Hematopoietic multipotent progenitor cell treated with erythropoietin and hydrocortisone succinate and interleukin-3 and kit ligand, for 6 days (in vitro differentiated cells): Measurements from ENCODE around the gene SPIRE1.
"Not testable (repeated sequence)": the region's sequence is repeated elsewhere in the genome, so short reads cannot be mapped to it uniquely, and the experiment has no call there.

Experiments
- DNase-seq: peaks from one replicate; pipeline ENCODE4 v3.0.0-alpha.2; 2015

Gene SPIRE1

DNA sequence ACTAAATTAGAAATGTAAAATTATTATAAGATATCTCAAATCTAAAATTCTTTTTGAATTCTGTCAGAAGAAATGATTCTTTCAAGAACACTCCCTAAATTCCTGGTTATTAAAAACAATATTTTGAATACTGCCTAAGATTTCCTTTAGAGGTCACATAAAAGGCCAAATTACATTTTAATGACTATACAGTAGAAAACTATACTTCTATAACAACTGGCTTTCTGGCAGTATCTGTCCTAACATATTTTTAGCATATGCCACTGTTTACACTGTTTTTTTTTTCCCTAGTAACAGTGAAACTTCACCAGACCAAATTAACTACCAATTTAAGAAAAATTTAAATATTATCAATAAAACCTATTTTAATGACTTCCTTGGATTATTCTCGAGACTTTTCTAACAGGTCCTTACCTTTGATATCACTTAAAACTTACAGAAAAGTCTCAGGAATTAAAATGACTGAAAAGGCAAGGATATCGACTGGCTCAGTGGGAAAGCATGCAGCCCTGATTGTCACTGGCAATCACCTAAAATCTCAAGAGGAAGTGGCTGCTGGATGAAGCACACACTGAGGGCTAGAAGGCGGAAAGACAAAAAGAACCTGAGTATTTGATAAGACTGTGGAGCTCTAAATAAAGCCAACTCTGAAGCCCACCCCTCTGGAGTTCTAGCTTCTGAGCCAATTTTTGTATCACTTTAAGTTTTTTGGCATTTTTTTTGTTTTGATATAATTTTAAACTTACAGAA is 59.6 kb downstream of the SPIRE1 start:
- DNase-seq = peak; percentile 52

DNA sequence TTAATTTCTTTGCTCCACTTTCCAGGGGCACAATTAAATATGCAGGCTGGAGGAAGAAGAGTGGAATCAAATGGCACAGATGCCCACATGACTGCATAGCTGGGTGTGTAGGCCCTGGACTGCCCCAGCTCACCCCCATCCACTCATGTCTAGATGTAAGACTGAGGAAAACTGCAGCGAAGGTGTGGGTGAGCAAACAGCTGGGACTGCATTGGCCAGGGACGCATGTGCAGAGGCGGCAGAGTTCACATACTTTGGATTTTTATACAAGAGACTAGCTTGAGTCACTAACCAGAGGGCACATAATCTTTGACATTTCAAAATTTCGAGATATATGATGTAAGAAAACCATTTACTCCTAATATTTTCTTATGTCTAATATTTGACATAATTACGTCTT is 60.1 kb downstream of the SPIRE1 start:
- DNase-seq = no peak

DNA sequence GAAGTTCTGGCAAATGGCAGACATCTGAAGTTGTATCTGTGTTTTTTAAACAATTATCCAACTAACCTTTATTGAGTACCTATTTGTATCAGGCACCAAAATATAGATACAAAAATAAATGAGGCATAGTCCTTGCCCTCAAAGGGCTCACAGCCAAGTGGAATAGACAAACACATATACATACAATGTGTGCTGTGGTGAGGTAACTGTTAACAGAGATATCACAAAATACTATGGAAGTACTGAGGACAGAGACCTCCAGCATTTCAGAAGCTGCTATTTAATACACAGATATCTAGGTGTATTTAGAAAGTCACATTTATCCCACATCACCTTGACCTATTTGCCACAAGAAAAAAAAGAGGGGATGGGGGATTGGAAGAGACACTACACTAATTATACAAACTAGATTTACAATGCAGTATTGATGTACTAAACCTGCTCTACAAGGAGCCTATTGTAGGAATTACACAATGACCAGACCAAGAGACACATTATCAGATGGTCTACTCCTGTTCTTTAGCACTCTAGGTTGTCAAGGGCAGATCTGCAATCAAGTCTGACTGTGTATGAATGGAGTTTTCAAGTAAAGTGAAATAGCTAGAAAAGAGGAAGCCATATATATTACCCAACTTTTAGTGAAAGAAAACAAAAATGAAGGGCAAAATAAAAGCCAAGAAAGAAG is 62.2 kb downstream of the SPIRE1 start:
- DNase-seq = peak; percentile 70

DNA sequence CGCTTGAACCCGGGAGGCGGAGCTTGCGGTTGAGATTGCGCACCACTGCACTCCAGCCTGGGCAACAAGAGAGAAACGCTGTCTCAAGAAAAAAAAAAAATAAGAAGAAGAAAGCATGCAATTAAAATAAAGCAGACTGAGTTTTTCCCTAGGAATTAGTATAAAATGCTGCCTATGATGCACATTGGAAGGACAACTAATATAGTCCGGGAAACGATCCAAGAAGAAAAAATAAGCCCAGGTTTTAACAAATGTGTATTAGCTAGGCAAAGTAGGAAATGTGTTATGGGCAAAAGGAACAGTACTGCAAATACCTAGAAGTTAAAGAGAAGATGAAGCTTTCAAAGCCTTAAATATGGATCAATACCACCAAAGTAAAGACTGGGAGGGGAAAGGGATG is 64.0 kb downstream of the SPIRE1 start:
- DNase-seq = no peak

DNA sequence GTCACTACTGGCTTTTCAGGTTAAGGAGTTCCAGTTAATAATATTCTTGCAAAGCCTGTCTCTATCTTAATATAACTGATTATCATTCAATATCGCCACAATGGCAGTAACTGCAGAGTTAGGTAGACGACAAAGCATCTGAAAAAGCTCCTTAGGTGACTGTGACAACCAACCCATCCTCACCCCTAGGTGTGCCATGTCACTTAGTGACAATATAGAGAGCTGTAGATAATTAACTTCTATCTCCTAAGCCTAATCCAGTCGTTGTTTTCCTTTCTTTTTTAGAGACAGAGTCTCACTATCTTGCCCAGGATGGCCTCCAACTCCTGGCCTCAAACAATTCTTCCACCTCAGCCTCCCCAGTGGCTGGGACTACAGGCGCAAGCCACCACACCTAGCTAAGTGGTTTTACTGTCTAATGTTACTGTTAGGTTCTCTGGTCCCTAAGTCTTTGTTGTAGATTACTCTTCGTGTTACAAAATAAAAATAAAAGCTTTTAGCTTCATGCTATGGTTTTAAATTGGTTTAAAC is 65.2 kb downstream of the SPIRE1 start:
- DNase-seq = no peak

DNA sequence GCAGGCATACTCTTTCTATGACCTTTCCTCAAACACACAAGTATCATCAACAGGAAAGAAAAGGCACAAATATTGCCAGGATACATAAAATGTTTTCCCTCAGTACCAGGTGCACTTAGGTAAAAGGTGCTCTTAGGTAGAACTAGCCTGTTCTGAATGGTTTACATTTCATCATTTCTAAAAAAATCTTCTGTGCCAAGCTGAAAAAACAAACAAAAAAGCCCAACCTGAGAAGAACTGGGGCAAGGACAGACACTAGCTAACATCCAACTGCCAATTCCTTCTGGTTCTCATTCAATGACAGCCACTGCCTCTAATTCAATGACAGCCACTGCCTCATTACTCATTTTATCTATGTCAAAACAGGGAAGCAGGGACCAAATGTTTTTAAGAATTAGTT is 68.5 kb downstream of the SPIRE1 start:
- no peak for DNase-seq

DNA sequence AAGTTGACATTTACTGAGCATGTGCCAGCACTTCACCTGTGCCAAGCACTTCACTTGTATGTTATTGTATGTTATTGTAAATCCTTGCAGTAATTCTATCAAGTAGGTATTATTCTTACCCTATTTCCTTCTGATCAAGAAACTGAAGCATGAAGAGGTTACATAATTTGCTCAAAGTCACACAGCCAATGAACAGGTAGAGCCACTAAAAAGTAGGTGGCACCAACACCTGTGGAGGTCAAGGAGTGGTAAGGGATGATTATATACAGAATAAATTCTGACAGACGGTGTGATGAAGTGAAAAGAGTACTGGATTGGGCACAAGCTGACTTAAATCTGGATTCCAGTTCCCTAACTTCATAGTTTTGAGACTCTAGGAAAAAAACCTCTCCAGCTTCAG is 71.0 kb downstream of the SPIRE1 start:
- no peak for DNase-seq

DNA sequence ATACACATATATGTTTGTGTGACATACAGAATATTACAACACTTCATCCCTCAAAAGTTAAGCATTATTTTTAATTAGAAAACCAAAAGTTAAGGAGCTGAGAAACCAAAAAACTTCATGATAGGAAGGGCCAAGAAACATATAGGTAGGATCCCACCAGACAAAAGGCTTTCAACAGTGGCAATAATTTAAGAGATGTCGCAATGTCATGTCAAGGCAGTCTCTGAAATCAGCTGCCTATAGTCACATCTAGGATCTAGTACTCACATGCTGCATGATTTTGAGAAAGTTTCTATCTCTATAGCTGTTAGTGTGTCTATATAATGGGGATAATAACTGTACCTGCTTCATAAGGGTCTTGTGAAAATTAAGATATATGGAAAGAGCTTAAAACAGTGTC is 72.7 kb downstream of the SPIRE1 start:
- DNase-seq = peak; percentile 31

DNA sequence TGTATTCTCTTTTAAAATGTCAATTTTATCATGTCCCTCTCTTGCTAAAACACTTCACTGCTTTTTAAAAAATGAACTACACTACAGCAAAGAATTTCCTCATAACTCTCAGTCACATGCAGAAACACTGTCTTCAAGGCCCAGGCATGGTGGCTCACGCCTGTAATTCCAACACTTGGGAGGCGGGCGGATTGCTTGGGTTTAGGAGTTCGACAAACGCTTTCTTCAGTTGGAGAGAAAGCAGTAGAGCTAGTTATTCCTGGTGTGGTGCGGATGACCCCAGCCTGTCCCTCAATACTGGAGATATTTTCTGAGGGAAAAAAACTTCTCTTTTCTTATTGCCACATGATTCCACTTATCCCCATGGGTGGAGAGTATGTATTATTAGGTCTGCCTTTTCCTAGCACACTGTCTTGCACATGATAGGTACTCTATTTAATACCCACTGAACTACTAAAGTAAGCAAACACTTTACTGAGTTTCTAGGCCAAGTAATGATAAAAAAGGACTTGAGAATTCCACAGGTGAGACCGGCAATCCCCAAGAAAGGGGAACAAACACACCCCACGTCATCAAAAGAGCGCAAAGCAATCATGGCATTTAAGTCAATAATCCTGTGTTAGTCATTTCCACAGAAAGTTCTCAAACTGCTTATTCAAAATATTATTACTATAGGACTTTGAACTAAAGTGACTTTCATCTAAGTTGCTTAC is 77.1 kb downstream of the SPIRE1 start:
- no peak for DNase-seq

DNA sequence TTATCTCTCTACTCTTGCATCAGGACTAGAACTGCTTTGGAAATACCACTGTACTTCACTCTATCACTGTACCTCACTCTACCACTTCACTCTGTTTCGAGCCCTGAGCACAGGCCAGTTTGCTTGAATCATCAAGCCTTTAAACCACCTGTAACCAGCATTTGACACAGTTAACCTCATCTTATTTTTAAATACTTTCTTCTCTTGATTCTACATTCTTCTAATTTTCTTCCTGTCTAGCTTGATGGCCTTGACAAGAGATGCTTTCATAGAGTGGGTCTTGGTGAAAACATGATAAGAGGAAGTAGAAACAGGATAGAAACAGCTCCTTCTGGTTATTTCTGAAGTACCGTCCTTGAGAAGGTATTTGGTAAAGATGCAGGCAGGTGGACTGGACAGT is 78.1 kb downstream of the SPIRE1 start:
- DNase-seq = no peak

DNA sequence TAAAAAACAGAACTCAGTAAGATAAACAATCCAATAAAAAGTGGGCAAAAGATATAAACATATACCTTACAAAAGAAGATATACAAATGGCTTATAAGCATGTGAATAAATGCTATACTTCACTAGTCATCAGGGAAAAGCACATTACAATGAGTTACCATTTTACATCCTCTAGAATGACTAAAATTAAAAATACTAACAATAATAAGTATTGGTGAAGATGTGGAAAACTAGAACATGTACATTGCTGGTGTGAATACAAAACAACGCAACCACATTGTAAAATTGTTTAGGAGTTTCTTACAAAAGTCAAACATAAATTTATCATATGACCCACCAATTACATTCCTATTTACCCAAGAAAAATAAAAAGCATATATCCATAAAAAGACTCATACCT is 80.1 kb downstream of the SPIRE1 start:
- no peak for DNase-seq

DNA sequence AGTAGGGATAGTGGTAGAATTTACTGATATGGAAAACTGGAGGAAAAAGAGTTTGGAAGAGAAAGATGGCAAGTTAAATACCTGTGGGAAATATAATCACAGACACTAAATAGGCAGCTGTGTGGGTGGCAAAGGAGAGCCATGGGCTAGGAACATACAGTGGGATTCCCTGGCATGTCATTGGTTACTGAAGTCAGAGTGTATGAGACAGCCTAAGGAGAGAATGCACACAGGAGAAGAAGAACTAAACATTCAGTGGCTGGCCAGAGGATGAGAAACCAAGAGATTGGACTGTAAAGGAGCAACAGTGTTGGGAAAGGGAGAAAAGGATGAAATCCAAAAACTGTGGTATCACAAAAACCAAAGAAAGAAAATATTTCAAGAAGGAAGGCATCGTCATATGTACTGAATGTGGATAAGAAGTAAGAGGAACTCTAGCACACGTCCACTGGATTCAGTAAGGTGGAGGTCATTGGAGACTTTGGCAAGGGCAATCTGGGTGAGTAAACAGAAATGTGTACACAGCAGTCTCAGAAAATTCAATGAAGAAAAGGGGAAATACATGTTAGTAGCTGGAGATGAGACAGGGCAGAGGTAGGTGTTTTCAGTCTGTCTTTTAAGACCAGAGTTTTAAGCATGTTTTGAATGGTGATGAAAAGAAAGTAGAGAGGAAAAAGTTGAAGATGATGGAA is 83.3 kb downstream of the SPIRE1 start:
- no peak for DNase-seq

DNA sequence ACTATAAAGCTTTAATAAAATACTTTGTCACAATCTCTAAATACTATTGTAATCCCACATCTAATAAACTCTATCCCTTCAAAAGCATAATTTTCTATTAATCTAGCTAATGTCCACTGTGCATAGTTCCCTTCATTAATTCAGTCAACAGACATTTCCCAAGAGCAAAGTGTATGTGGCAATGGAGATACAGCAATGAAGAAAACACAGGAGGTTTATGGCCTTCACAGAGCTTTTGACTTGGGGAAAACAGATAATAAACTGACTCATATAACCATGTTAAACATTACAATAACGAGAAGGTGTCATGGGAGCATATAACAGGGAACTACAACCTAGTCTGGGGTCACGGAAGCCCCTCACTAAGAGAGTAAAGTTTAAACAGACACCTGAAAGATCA is 86.3 kb downstream of the SPIRE1 start:
- DNase-seq = no peak

DNA sequence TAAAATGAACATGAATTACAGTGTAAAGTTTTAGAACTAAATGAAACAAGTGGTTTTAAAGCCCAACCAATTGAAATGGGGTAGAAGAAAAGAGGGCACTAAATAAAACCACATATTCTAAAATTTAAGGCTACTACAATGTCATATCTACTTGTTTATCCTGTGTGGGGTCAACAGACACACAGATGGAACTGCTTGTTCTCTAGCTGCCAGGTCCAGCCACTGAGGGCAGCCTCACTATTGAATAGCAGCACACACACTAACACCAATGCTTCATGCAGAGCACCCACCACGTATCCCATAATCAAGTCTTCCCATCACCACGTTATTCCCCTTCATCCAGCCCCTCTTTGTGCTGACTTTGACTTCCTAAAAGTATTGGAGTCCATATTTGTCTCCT is 88.1 kb downstream of the SPIRE1 start:
- no peak for DNase-seq

DNA sequence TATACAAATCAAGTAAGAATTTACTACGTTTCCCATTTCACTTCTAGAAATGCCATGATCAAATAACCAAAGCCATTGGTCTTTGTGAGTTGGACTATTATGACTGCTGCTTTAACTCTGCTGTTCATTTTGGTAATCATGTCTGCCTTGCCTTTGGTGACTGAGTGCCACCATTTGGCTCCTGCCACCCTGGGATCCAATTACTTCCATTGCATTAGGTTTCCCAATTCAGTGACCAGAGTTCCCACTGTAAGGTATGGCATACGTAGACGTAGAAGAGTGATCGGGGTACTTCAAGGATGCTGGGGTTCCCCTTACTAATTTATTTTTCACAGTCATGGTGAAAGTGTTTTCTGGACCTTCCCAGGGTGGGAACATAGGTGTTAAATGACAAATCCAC is 90.1 kb downstream of the SPIRE1 start:
- DNase-seq = no peak

DNA sequence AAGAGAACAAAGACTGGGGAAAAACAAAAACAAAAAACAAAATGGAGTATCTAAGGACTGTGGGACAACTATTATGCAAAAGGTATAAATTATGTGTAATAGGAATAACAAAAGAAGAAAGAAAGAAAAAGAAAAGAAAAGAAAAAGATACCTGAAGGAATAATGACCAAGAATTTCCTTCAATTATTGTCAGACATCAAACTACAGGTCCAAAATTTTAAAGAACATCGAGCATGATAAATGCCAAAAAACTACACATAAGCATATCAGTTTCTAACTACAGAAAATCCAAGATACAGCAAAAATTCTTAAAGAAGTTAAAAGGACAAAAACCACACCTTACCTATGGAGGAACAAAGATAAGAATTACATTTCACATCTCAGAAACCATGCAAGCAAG is 93.0 kb downstream of the SPIRE1 start:
- DNase-seq = no peak

DNA sequence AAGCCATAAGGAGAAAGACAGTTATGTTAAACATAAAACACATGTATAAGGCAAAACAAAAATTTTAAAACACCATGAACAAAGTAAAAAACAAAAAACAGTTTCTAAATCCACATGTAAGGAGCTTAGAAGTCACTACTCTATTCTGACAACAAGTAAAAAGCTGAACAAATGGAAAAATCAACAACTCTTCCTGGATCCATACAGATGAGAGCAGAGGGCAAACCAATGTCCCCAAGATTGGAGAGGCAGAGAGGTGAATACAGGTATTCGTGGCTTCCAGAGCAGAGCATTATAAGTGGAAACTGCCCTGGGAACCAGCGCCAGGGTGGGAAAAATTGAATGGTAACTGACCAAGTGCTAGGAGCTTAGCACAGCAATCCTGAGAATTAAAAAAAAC is 93.5 kb downstream of the SPIRE1 start:
- DNase-seq = no peak

DNA sequence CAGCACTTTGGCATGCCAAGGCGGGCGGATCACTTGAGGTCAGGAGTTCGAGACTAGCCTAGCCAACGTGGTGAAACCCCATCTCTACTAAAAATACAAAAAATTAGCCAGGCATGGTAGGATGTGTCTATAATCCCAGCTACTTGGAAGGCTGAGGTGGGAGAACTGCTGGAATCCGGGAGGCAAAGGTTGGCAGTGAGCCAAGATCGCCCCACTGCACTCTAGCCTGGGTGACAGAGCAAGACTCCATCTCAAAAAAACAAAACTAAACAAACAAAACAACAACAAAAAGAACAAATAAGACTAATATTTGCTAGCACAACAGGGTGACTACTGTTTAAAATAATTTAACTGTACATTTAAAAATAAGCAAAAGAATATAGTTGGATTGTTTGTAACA is 97.3 kb downstream of the SPIRE1 start:
- DNase-seq = not testable (repeated sequence)

DNA sequence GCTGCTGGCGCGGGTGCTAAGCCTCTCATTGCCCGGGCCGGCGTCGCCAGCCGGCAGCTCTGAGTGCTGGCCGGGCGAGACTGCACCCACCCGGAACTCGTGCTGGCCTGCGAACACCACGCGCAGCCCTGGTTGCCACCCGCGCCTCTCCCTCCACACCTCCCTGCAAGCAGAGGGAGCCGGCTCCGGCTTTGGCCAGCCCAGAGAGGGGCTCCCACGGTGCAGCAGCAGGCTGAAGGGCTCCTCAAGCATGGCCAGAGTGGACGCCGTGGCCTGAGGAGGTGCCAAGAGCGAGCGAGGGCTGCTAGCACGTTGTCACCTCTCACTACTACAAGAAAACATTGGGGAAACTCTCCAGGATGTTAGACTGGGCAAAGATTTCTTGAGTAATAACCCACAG is 98.6 kb downstream of the SPIRE1 start:
- DNase-seq = no peak

DNA sequence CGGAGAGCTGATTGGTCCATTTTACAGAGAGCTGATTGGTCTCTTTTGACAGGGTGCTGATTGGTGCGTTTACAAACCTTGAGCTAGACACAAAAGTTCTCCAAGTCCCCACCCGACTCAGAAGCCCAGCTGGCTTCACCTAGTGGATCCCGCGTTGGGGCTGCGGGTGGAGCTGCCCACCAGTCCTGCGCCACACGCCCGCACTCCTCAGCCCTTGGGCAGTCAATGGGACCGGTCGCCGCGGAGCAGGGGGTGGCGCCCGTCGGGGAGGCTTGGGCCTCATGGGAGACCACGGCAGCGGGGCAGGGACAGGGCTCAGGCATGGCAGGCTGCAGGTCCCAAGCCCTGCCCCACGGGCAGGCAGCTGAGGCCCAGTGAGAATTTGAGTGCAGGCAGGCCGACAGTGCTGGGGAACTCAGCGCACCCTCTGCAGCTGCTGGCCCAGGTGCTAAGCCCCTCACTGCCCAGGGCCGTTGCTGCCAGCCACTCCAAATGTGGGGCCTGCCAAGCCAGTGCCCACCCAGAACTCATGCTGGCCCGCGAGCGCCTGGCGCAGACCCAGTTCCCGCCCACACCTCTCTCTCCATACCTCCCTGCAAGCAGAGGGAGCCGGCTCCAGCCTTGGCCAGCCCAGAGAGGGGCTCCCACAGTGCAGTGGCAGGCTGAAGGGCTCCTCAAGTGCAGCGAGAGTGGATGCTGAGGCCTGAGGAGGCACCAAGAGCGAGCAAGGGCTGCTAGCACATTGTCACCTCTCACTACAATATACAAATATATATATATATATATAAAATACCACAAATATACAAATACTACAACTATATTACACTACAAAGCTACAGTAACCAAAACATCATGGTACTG is 100.7 kb downstream of the SPIRE1 start:
- no peak for DNase-seq

DNA sequence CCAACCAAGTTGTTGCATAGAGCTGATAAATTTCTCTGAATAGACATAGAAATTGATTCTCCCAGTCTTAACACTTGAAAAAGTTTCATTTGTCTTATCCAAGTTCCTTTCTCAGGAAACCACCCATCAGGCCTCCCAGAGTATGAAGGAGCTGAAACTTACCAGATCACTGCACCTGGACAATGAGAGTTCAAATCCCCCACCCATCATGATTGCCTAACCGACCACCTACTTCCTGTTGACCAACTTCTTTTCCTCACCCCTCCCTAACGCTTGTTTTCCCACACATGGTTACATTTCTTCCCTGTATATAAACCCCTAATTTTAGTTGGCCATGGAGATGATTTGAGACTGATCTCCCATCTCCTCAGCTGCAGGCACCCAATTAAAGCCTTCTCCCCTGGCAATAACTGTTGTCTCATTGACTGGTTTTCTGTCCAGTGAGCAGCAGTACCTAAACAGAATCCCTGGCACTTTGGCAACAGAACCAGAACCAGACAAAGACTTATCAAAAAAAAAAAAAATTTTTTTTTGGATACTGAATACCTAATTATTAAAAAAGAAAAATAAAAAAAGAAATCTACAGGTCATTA is 103.0 kb downstream of the SPIRE1 start:
- peak; percentile 5 for DNase-seq

DNA sequence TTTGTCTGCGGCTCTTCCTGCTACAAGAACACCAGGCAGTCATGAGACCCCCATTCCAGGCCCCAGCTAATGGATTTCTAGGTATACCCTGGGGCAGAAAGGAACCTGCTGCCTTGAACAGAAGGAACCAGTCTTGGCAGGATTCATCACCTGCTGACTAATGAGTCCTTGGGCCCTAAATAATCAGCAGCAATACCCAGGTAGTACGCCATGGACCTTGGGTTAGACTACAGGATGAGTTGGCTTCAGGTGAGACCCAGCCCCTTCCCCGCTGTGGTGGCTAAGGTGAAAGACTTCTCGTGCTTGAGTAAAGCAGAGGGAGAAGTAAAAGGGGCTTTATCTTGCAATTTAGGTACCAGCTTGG is 105.0 kb downstream of the SPIRE1 start:
- no peak for DNase-seq
